ENCODE measurements around the gene APCDD1L.
"Not testable (repeated sequence)": the region's sequence is repeated elsewhere in the genome, so short reads cannot be mapped to it uniquely, and the experiment has no call there.

APCDD1L gene

GRCh38 chr20:58414786-58415185 is 100.4 kb downstream of the APCDD1L start:
- not testable (repeated sequence) for DNase-seq (ENCODE audit: low spot score)

DNA sequence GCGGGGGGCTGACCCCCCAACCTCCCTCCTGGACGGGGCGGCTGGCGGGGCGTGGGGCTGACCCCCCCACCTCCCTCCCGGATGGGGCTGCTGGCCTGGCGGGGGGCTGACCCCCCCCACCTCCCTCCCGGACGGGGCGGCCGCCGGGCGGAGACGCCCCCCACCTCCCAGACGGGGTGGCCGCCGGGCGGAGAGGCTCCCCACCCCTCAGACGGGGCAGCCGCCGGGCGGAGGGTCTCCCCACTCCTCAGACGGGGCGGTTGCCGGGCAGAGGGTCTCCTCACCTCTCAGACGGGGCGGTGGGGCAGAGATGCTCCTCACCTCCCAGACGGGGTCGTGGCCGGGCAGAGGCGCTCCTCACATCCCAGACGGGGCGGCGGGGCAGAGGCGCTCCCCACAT is 101.0 kb downstream of the APCDD1L start:
- not testable (repeated sequence) for DNase-seq (ENCODE audit: low spot score)
